ENCODE results near the gene COL16A1.

- TF ChIP-seq EP300 (IDR thresholded peaks at IDR 0.05) (no peak), CTCF (IDR thresholded peaks at IDR 0.05) (no peak)
Measured at GRCh38 chr1:31614414-31615005, 89.3 kb downstream of the COL16A1 start.

Measured in ovary (tissue), 3 donors.